GM23248 (cell line): ENCODE data around the gene KSR2.

ENCODE experiments used
- EZH2 ChIP-seq: fragments of 200-600 bp; sonication (generic); IDR thresholded peaks from 2 replicates; pipeline ENCODE4 v1.6.1; 2018; ENCODE audit warnings: antibody characterized with exemption, mild to moderate bottlenecking; ENCODE audit not compliant: insufficient read depth, poor library complexity, severe bottlenecking
- EZH2phosphoT487 ChIP-seq: fragments of 200-600 bp; sonication (generic); IDR thresholded peaks from 2 replicates; pipeline ENCODE4 v1.6.1; 2018; ENCODE audit warnings: antibody characterized with exemption, moderate library complexity, mild to moderate bottlenecking, low read depth; ENCODE audit not compliant: insufficient read depth

DNA sequence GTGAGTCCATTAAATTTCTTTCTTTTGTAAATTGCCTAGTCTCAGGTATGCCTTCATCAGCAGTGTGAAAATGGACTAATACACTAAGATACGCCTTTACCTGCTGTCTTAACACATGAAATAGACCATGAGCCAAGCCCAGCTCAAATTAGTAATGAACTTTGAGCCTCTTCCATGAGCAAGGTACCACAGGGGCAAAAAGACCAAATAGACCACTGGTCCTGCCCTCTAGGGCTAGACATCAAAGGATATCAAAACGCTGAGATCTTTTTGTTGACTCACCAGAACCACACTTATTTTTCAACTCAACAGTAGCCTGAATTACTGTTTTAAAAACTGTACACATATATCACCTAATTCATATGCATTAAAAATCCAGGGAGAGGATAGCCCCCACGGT is 469.9 kb downstream of the KSR2 start:
- no peak for TF ChIP-seq EZH2
- no peak for TF ChIP-seq EZH2phosphoT487
